Measurements from ENCODE around the gene ZP2.
"Not testable (repeated sequence)": the region's sequence is repeated elsewhere in the genome, so short reads cannot be mapped to it uniquely, and the experiment has no call there.

The ZP2 gene

GRCh38 chr16:21211486-21211885 is at the start of gene ZP2:
ZP2 (minus strand) TSS chr16:21211574; CDS start chr16:21211547, 27 bp downstream.
- no peak for DNase-seq

GRCh38 chr16:21257284-21257683 is 45.9 kb upstream of the ZP2 start:
- DNase-seq = no peak

GRCh38 chr16:21256636-21257035 is 45.3 kb upstream of the ZP2 start:
- no peak for DNase-seq

GRCh38 chr16:21253470-21253869 is 42.1 kb upstream of the ZP2 start:
- no peak for DNase-seq

GRCh38 chr16:21250072-21250923 is 38.9 kb upstream of the ZP2 start:
- DNase-seq = no peak

GRCh38 chr16:21248179-21248578 is 36.8 kb upstream of the ZP2 start:
- not testable (repeated sequence) for DNase-seq

GRCh38 chr16:21244518-21245215 is 33.3 kb upstream of the ZP2 start:
- no peak for DNase-seq

- no peak for DNase-seq
Observed at GRCh38 chr16:21242756-21243155, 31.4 kb upstream of the ZP2 start.

- no peak for DNase-seq
Observed at GRCh38 chr16:21239646-21240045, 28.3 kb upstream of the ZP2 start.

- no peak for DNase-seq
Observed at GRCh38 chr16:21236831-21237230, 25.5 kb upstream of the ZP2 start.

GRCh38 chr16:21235199-21235585 is 23.8 kb upstream of the ZP2 start:
- no peak for DNase-seq

GRCh38 chr16:21233521-21234150 is 22.3 kb upstream of the ZP2 start, which contains the start of gene ANKS4B:
ANKS4B (plus strand) TSS chr16:21233699; CDS start chr16:21233738, 39 bp downstream.
- DNase-seq = no peak

GRCh38 chr16:21233045-21233520 is 21.7 kb upstream of the ZP2 start:
- DNase-seq = no peak

- no peak for DNase-seq
Observed at GRCh38 chr16:21228361-21228872, 17.0 kb upstream of the ZP2 start.

GRCh38 chr16:21227866-21228265 is 16.5 kb upstream of the ZP2 start:
- DNase-seq = no peak

GRCh38 chr16:21226749-21227148 is 15.4 kb upstream of the ZP2 start:
- DNase-seq = no peak

- DNase-seq = no peak
Observed at GRCh38 chr16:21224800-21225199, 13.4 kb upstream of the ZP2 start.

- no peak for DNase-seq
Observed at GRCh38 chr16:21223787-21224186, 12.4 kb upstream of the ZP2 start.

GRCh38 chr16:21222495-21223337 is 11.3 kb upstream of the ZP2 start:
- no peak for DNase-seq

- no peak for DNase-seq
Observed at GRCh38 chr16:21219551-21219950, 8.2 kb upstream of the ZP2 start.

GRCh38 chr16:21218153-21218552 is 6.8 kb upstream of the ZP2 start:
- DNase-seq = no peak

- DNase-seq = no peak
Observed at GRCh38 chr16:21217121-21217520, 5.7 kb upstream of the ZP2 start.

Data from NCI-H2227 treated with DMSO at 0.1 percent for 48 hours (cell line).